AG04449 (cell line): Measurements from ENCODE around the gene FCHSD1.

ENCODE experiments used
- CTCF ChIA-PET: fragments of 350-600 bp; formaldehyde crosslinking; extraction: SDS; loops from one replicate; lab custom pipeline; 2021; ENCODE audit warnings: antibody characterized with exemption; lab: Yijun Ruan, JAX
- POLR2A ChIA-PET: fragments of 400-600, 350-600 bp; formaldehyde crosslinking; extraction: SDS; loops from one replicate; lab custom pipeline; 2020; ENCODE audit warnings: antibody characterized with exemption, inconsistent platforms; lab: Yijun Ruan, JAX
- DNase-seq: peaks from one replicate; pipeline ENCODE4 v3.0.0-alpha.2; 2010; ENCODE audit warnings: low read depth, low spot score
- H3K4me3 ChIP-seq: 2 replicates; pipeline ENCODE4 v1.5.1; 2011; ENCODE audit warnings: low read depth, mild to moderate bottlenecking, control low read depth, low read length
- CTCF ChIP-seq: IDR thresholded peaks from one replicate; pipeline ENCODE4 v1.5.1; 2011; ENCODE audit warnings: mild to moderate bottlenecking, moderate library complexity, low read length, control low read depth, inconsistent platforms; ENCODE audit not compliant: insufficient read depth; ENCODE audit errors: missing control alignments

The FCHSD1 gene

GRCh38 chr5:141685591-141685990, 34.4 kb upstream of the FCHSD1 start:
- no peak for DNase-seq
- no peak for TF ChIP-seq CTCF
- H3K4me3 ChIP-seq, result no peak overlapping the region
- ChIA-PET POLR2A (no interaction called here), CTCF (interaction anchor here (1.1 kb wide), 1 partner anchor 23 kb away, joined by 3 read pairs; no protein-coding TSS in a partner anchor)

GRCh38 chr5:141683596-141684141, 32.5 kb upstream of the FCHSD1 start:
- CTCF ChIA-PET, result interaction anchor here (0.8 to 6.2 kb wide), 10 partner anchors 10 to 460 kb away, joined by 4 to 74 read pairs (median 10); partner anchors contain the start of gene RNF14

GRCh38 chr5:141681695-141682641, 30.8 kb upstream of the FCHSD1 start, which contains the start of gene ARAP3:
TSS of gene ARAP3 (minus strand) at chr5:141682230. CDS start at chr5:141680486, 1,744 bp downstream.
- no peak for TF ChIP-seq CTCF
- ChIA-PET CTCF (interaction anchor here (1.2 to 6.2 kb wide), 8 partner anchors 11 to 287 kb away, joined by 3 to 74 read pairs (median 14); partner anchors contain the start of genes DELE1 and RNF14), POLR2A (interaction anchor here (1.2 kb wide), 1 partner anchor 13 kb away, joined by 6 read pairs; no protein-coding TSS in a partner anchor)
- DNase-seq, result peak; percentile 37
- H3K4me3 ChIP-seq, result peak within 1 kb of the TSS; percentile 58

More at GRCh38 chr5:141683596-141684141, 32.5 kb upstream of the FCHSD1 start:
- TF ChIP-seq CTCF, result no peak
- H3K4me3 ChIP-seq, result no peak overlapping the region
- no peak for DNase-seq
- POLR2A ChIA-PET, result no interaction called here

GRCh38 chr5:141681295-141681694, 30.1 kb upstream of the FCHSD1 start:
- POLR2A ChIA-PET, result interaction anchor here (1.2 kb wide), 1 partner anchor 12 kb away, joined by 6 read pairs; no protein-coding TSS in a partner anchor
- CTCF ChIA-PET, result interaction anchor here (0.9 to 6.2 kb wide), 8 partner anchors 12 to 287 kb away, joined by 3 to 74 read pairs (median 14); partner anchors contain the start of genes DIAPH1 and RNF14

GRCh38 chr5:141680751-141681201, 29.6 kb upstream of the FCHSD1 start:
- POLR2A ChIA-PET, result interaction anchor here (1.2 kb wide), 1 partner anchor 12 kb away, joined by 6 read pairs; no protein-coding TSS in a partner anchor
- peak overlapping the region; percentile 12; the same call in 1 of the 2 replicates for H3K4me3 ChIP-seq
- DNase-seq, result no peak
- no peak for TF ChIP-seq CTCF
- CTCF ChIA-PET, result interaction anchor here (0.9 to 6.2 kb wide), 8 partner anchors 11 to 288 kb away, joined by 3 to 74 read pairs (median 14); partner anchors contain the start of genes DIAPH1 and RNF14

More at GRCh38 chr5:141681295-141681694, 30.1 kb upstream of the FCHSD1 start:
- DNase-seq, result no peak
- no peak for TF ChIP-seq CTCF
- peak overlapping the region; percentile 58 for H3K4me3 ChIP-seq
